NCI-H460 (cell line): Measurements from ENCODE around the gene CDKAL1. TPM values are rescaled to one million over a fixed set of nuclear protein-coding genes. Genes with fewer than 3 reads are reported as not detected.

Experiments
- DNase-seq: peaks from one replicate; pipeline ENCODE4 v3.0.0-alpha.2; 2016; ENCODE audit warnings: low read depth; ENCODE audit errors: extremely low read depth
- total RNA-seq: library from RNA; depleted of rRNA; stranded (reverse); fragments of >200 nt; shearing (Covaris generic); gene quantifications from 2 replicates; pipeline ENCODE4 v1.2.3, GENCODE V29; 2014

Gene CDKAL1
- total RNA-seq, 1 experiment from 2014 or later: 12.3 TPM

- no peak for DNase-seq
Observed at GRCh38 chr6:20778912-20779311, 244.7 kb downstream of the CDKAL1 start.

GRCh38 chr6:20789162-20789561 lies 254.9 kb downstream of the CDKAL1 start:
- DNase-seq: no peak

GRCh38 chr6:20790032-20790791 lies 256.0 kb downstream of the CDKAL1 start:
- no peak for DNase-seq

GRCh38 chr6:20791074-20791473 lies 256.8 kb downstream of the CDKAL1 start:
- no peak for DNase-seq

- DNase-seq: no peak
Observed at GRCh38 chr6:20791944-20792343, 257.7 kb downstream of the CDKAL1 start.

GRCh38 chr6:20793174-20793573 lies 258.9 kb downstream of the CDKAL1 start:
- DNase-seq: no peak

- DNase-seq: no peak
Observed at GRCh38 chr6:20797597-20797996, 263.3 kb downstream of the CDKAL1 start.

- DNase-seq: no peak
Observed at GRCh38 chr6:20800229-20800628, 266.0 kb downstream of the CDKAL1 start.

GRCh38 chr6:20800653-20801052 lies 266.4 kb downstream of the CDKAL1 start:
- DNase-seq: no peak

- DNase-seq: no peak
Observed at GRCh38 chr6:20801595-20801994, 267.3 kb downstream of the CDKAL1 start.

- no peak for DNase-seq
Observed at GRCh38 chr6:20802596-20802995, 268.3 kb downstream of the CDKAL1 start.

GRCh38 chr6:20805021-20805420 lies 270.8 kb downstream of the CDKAL1 start:
- no peak for DNase-seq

GRCh38 chr6:20806669-20807068 lies 272.4 kb downstream of the CDKAL1 start:
- no peak for DNase-seq

GRCh38 chr6:20808439-20808838 lies 274.2 kb downstream of the CDKAL1 start:
- no peak for DNase-seq

GRCh38 chr6:20808924-20809323 lies 274.7 kb downstream of the CDKAL1 start:
- no peak for DNase-seq

- no peak for DNase-seq
Observed at GRCh38 chr6:20810727-20811108, 276.5 kb downstream of the CDKAL1 start.

- DNase-seq: peak; percentile 35
Observed at GRCh38 chr6:20811109-20811761, 277.0 kb downstream of the CDKAL1 start.

- no peak for DNase-seq
Observed at GRCh38 chr6:20812776-20813175, 278.5 kb downstream of the CDKAL1 start.

GRCh38 chr6:20814494-20814893 lies 280.2 kb downstream of the CDKAL1 start:
- no peak for DNase-seq

- DNase-seq: no peak
Observed at GRCh38 chr6:20816126-20816525, 281.9 kb downstream of the CDKAL1 start.

- DNase-seq: no peak
Observed at GRCh38 chr6:20817806-20818320, 283.6 kb downstream of the CDKAL1 start.

GRCh38 chr6:20819774-20820400 lies 285.6 kb downstream of the CDKAL1 start:
- no peak for DNase-seq
